CD14-positive monocyte (primary cell): ENCODE results near the gene HSF4. TPM values are rescaled to one million over a fixed set of nuclear protein-coding genes. Genes with fewer than 3 reads are reported as not detected.

Source experiments
- DNase-seq, 3 donors: peaks; one replicate each; pipeline ENCODE4 v3.0.0-alpha.2; 2011 to 2022
- H2AFZ ChIP-seq: 2 replicates; pipeline ENCODE4 v1.6.0; 2012; ENCODE audit warnings: mild to moderate bottlenecking, low read depth, low read length, inconsistent platforms; ENCODE audit not compliant: insufficient read depth, poor library complexity, severe bottlenecking
- H3K27ac ChIP-seq, 2 donors: 1 replicate in 1 of 2; 2 replicates in 1 of 2; pipeline ENCODE4 v1.5.1; 2012 to 2013; ENCODE audit warnings: low read length in 2 of 2, control low read depth in 1 of 2, inconsistent platforms in 1 of 2, low read depth in 1 of 2, mild to moderate bottlenecking in 1 of 2
- H3K27me3 ChIP-seq, 2 donors: one replicate each; pipeline versions ENCODE4 v1.6.0 to v1.6.1; 2011 to 2013; ENCODE audit warnings: low read length in 2 of 2; ENCODE audit not compliant: control insufficient read depth in 2 of 2, insufficient read depth in 2 of 2
- H3K36me3 ChIP-seq, 2 donors: replicated peaks in 1 of 2; 1 replicate in 1 of 2; 2 replicates in 1 of 2; pipeline versions ENCODE4 v1.5.1 to v1.6.1; 2012 to 2013; ENCODE audit warnings: low read length in 2 of 2, control low read depth in 1 of 2, inconsistent platforms in 1 of 2, mild to moderate bottlenecking in 1 of 2; ENCODE audit not compliant: insufficient read depth in 2 of 2, control insufficient read depth in 1 of 2
- H3K4me1 ChIP-seq, 2 donors: 1 replicate in 1 of 2; 2 replicates in 1 of 2; pipeline versions ENCODE4 v1.5.1 to v1.6.1; 2012 to 2013; ENCODE audit warnings: low read length in 2 of 2, control low read depth in 1 of 2, inconsistent platforms in 1 of 2, mild to moderate bottlenecking in 1 of 2, moderate library complexity in 1 of 2; ENCODE audit not compliant: insufficient read depth in 2 of 2, control insufficient read depth in 1 of 2
- H3K4me2 ChIP-seq: replicated peaks from 2 replicates; pipeline ENCODE3; 2012; ENCODE audit warnings: low read length, moderate library complexity, mild to moderate bottlenecking; ENCODE audit not compliant: poor library complexity, severe bottlenecking; ENCODE audit errors: extremely low read depth
- H3K4me3 ChIP-seq, 3 experiments: fragments of 200-600 bp in 1 of 3; sonication (generic) in 1 of 3; replicated peaks in 1 of 3; 1 replicate in 2 of 3; 2 replicates in 1 of 3; pipeline ENCODE4 v1.5.1; 2011 to 2013; ENCODE audit warnings: low read length in 3 of 3, mild to moderate bottlenecking in 3 of 3, control low read depth in 2 of 3, low read depth in 2 of 3, inconsistent platforms in 1 of 3, moderate library complexity in 1 of 3
- H3K79me2 ChIP-seq: 2 replicates; pipeline ENCODE4 v1.6.0; 2012; ENCODE audit warnings: mild to moderate bottlenecking, control low read depth, inconsistent platforms, low read length, moderate library complexity; ENCODE audit not compliant: insufficient read depth
- H3K9ac ChIP-seq: 2 replicates; pipeline ENCODE4 v1.6.0; 2017; ENCODE audit warnings: low read length, mild to moderate bottlenecking; ENCODE audit not compliant: insufficient read depth, poor library complexity, severe bottlenecking
- H3K9me3 ChIP-seq, 2 donors: replicated peaks in 1 of 2; 1 replicate in 1 of 2; 2 replicates in 1 of 2; pipeline versions ENCODE4 v1.5.1 to v1.6.1; 2012 to 2013; ENCODE audit warnings: low read length in 2 of 2, control low read depth in 1 of 2; ENCODE audit not compliant: control insufficient read depth in 1 of 2, insufficient read depth in 1 of 2
- H4K20me1 ChIP-seq: 2 replicates; pipeline ENCODE4 v1.6.0; 2012; ENCODE audit warnings: mild to moderate bottlenecking, low read length, control low read depth, moderate library complexity; ENCODE audit not compliant: insufficient read depth
- H3K27ac Mint-ChIP-seq, 7 donors: one replicate each; pipeline ENCODE4 v1.8.0; 2020; ENCODE audit warnings: mild to moderate bottlenecking in 7 of 7, mixed read lengths in 7 of 7, moderate library complexity in 6 of 7, inconsistent platforms in 2 of 7
- H3K27me3 Mint-ChIP-seq, 3 donors: one replicate each; pipeline ENCODE4 v1.8.0; 2021 to 2022; ENCODE audit warnings: low read depth in 3 of 3, mild to moderate bottlenecking in 3 of 3, mixed read lengths in 3 of 3, moderate library complexity in 3 of 3, inconsistent platforms in 1 of 3
- H3K36me3 Mint-ChIP-seq, 2 donors: one replicate each; pipeline ENCODE4 v1.8.0; 2020; ENCODE audit warnings: mixed read lengths in 2 of 2, inconsistent platforms in 1 of 2, mild to moderate bottlenecking in 1 of 2
- H3K4me1 Mint-ChIP-seq: one replicate; pipeline ENCODE4 v1.8.0; 2020; ENCODE audit warnings: mild to moderate bottlenecking, mixed read lengths
- H3K4me3 Mint-ChIP-seq, 2 donors: one replicate each; pipeline ENCODE4 v1.8.0; 2020; ENCODE audit warnings: mild to moderate bottlenecking in 2 of 2, mixed read lengths in 2 of 2, moderate library complexity in 1 of 2
- H3K9me3 Mint-ChIP-seq, 7 donors: one replicate each; pipeline ENCODE4 v1.8.0; 2020 to 2022; ENCODE audit warnings: mixed read lengths in 7 of 7, mild to moderate bottlenecking in 6 of 7, moderate library complexity in 6 of 7, inconsistent platforms in 2 of 7
- WGBS: methylation state at CpG from one replicate; pipeline ENCODE4 v1.1.5; 2013; ENCODE audit warnings: missing lambda C conversion rate; ENCODE audit not compliant: insufficient coverage; 5-methylcytosine and 5-hydroxymethylcytosine counted together
- intact Hi-C, 2 donors: fragments of 100-400 bp; cut with micrococcal nuclease; formaldehyde crosslinking; loops; one replicate each; pipeline versions ENCODE4 v1.15.0 to v1.15.1; 2023
- polyA plus RNA-seq, 3 donors: library from polyadenylated mRNA; depleted of rRNA in 1 of 3; unstranded in 2 of 3; stranded (reverse) in 1 of 3; fragments of 300-500 nt in 2 of 3; fragments of >200 nt in 1 of 3; fragmentation: Illumina TruSeq in 2 of 3; gene quantifications; 1 replicate in 2 of 3; 2 replicates in 1 of 3; pipeline ENCODE4 v1.2.3, GENCODE V29; 2012 to 2021
- TF ChIP-seq, protein P1 (sequence below): fragments of 200-600 bp; IDR thresholded peaks from one replicate; pipeline ENCODE4 v1.8.0; 2022; ENCODE audit warnings: antibody characterized with exemption, mild to moderate bottlenecking

The HSF4 gene
- polyA plus RNA-seq, 3 donors: 53.4 TPM; not detected in 2

- Histone ChIP-seq H3K9me3 (no peaks in the 10 kb centered on the region), H2AFZ (no peak overlapping the region), H3K27ac (no peak overlapping the region), H3K4me3 (no peak overlapping the region), H3K9ac (no peak overlapping the region), H3K4me1 (no peaks in the 10 kb centered on the region), H3K79me2 (no peaks in the 10 kb centered on the region), H4K20me1 (peaks cover 74% of the 10 kb centered on the region), H3K4me2 (no peak overlapping the region), H3K36me3 (peaks cover 94 to 100% of the 10 kb centered on the region in 2 donors), H3K27me3 (no peaks in the 10 kb centered on the region)
- TF ChIP-seq, protein P1, sequence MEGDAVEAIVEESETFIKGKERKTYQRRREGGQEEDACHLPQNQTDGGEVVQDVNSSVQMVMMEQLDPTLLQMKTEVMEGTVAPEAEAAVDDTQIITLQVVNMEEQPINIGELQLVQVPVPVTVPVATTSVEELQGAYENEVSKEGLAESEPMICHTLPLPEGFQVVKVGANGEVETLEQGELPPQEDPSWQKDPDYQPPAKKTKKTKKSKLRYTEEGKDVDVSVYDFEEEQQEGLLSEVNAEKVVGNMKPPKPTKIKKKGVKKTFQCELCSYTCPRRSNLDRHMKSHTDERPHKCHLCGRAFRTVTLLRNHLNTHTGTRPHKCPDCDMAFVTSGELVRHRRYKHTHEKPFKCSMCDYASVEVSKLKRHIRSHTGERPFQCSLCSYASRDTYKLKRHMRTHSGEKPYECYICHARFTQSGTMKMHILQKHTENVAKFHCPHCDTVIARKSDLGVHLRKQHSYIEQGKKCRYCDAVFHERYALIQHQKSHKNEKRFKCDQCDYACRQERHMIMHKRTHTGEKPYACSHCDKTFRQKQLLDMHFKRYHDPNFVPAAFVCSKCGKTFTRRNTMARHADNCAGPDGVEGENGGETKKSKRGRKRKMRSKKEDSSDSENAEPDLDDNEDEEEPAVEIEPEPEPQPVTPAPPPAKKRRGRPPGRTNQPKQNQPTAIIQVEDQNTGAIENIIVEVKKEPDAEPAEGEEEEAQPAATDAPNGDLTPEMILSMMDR: no peak
- no peak for DNase-seq
- peaks cover 0 to 2% (median 0%) of the 10 kb centered on the region in 3 donors for H3K27me3 Mint-ChIP-seq
- 95% methylated on average over 13 of the region's 13 CpGs for WGBS
- H3K9me3 Mint-ChIP-seq: peaks cover 0 to 1% (median 0%) of the 10 kb centered on the region in 7 donors
- no peak overlapping the region for H3K27ac Mint-ChIP-seq
- H3K4me3 Mint-ChIP-seq: no peak overlapping the region
- peaks cover 94 to 100% of the 10 kb centered on the region in 2 donors for H3K36me3 Mint-ChIP-seq
- H3K4me1 Mint-ChIP-seq: no peaks in the 10 kb centered on the region
- intact Hi-C loops: no loop called here
Observed at GRCh38 chr16:67141391-67141790, 23.2 kb upstream of the HSF4 start.

- no peak for DNase-seq
- Mint-ChIP-seq H3K9me3 (peaks cover 0 to 1% (median 0%) of the 10 kb centered on the region in 7 donors), H3K36me3 (peaks cover 94 to 100% of the 10 kb centered on the region in 2 donors), H3K27ac (no peak overlapping the region), H3K27me3 (peaks cover 0 to 2% (median 0%) of the 10 kb centered on the region in 3 donors), H3K4me3 (no peak overlapping the region), H3K4me1 (no peaks in the 10 kb centered on the region)
- no peak overlapping the region for H2AFZ ChIP-seq
- no peak overlapping the region for H3K4me3 ChIP-seq
- TF ChIP-seq, protein P1: no peak
- WGBS: 98% methylated on average over 5 of the region's 9 CpGs
- intact Hi-C loops: no loop called here
- H3K4me1 ChIP-seq: no peaks in the 10 kb centered on the region
- no peak overlapping the region for H3K4me2 ChIP-seq
- H3K27ac ChIP-seq: no peak overlapping the region
- no peak overlapping the region for H3K9ac ChIP-seq
- no peaks in the 10 kb centered on the region for H3K79me2 ChIP-seq
- H3K36me3 ChIP-seq: peaks cover 95 to 100% of the 10 kb centered on the region in 2 donors
- H4K20me1 ChIP-seq: peaks cover 81% of the 10 kb centered on the region
- H3K27me3 ChIP-seq: no peaks in the 10 kb centered on the region
- H3K9me3 ChIP-seq: no peaks in the 10 kb centered on the region
Observed at GRCh38 chr16:67142342-67142741, 22.2 kb upstream of the HSF4 start.
